ENCODE data around the gene ARF1. TPM values are rescaled to one million over a fixed set of nuclear protein-coding genes. Genes with fewer than 3 reads are reported as not detected.
"Not testable (repeated sequence)": the region's sequence is repeated elsewhere in the genome, so short reads cannot be mapped to it uniquely, and the experiment has no call there.

ARF1 gene
- total RNA-seq, 1 donor from 2014 or later, result 213 TPM

DNA sequence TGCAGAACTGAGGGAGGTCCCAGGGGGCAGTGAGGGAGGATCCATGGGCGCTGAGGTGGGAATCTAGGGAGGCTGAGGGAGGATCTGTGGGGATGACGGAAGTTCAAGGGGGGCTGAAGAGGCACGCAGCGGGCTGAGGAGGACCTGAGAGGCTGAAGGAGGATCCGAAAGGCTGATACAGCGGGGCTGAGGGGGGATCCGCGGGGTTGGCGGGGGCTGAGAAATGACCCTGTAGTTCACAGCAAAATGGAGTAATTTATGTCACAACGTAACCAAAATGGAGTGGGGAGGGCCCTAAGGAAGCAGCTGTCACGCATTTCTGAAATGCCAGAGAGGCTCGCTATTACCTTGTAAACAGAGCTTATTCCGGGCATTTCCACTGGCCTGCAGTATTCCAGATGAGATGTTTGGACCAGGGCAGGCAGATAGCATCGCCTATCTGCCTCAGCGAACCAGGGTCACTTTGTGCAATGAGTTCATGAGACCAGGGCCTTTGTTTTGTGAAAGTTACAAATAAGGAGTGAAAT is 27.5 kb downstream of the ARF1 start:
- Mint-ChIP-seq H3K9me3 (no peaks in the 10 kb centered on the region), H3K27me3 (no peaks in the 10 kb centered on the region)
- POLR2A ChIA-PET, result interaction anchor here (0.7 to 2.8 kb wide), 8 partner anchors 11 to 377 kb away, joined by 3 to 47 read pairs (median 8); partner anchors contain the start of genes ARF1, GUK1, IBA57 and RNF187

GRCh38 chr1:228110556-228110955 is 28.0 kb downstream of the ARF1 start:
- Mint-ChIP-seq H3K27ac (no peak overlapping the region), H3K36me3 (ENCODE audit: low read depth) (peaks cover 20% of the 10 kb centered on the region), H3K9me3 (no peaks in the 10 kb centered on the region), H3K27me3 (no peaks in the 10 kb centered on the region), H3K4me1 (peaks cover 21% of the 10 kb centered on the region), H3K4me3 (no peak overlapping the region)
- intact Hi-C loops (cut with micrococcal nuclease), result no loop called here
- CTCF ChIA-PET, result no interaction called here
- DNase-seq (no peak), ATAC-seq (ENCODE audit: low read depth) (no peak)
- TF ChIP-seq CTCF (IDR thresholded peaks at IDR 0.05), result no peak
- POLR2A ChIA-PET, result interaction anchor here (0.7 to 2.6 kb wide), 4 partner anchors 20 to 348 kb away, joined by 3 to 47 read pairs (median 14); partner anchors contain the start of gene IBA57

More for the DNA sequence above, 27.5 kb downstream of the ARF1 start:
- DNase-seq (no peak), ATAC-seq (ENCODE audit: low read depth) (no peak)
- Mint-ChIP-seq H3K27ac (peak overlapping the region; percentile 93), H3K4me1 (peaks cover 21% of the 10 kb centered on the region), H3K36me3 (ENCODE audit: low read depth) (peaks cover 20% of the 10 kb centered on the region), H3K4me3 (peak overlapping the region; percentile 92)
- intact Hi-C loops (cut with micrococcal nuclease), result loop anchor here (1.0 to 10.0 kb wide), 10 partner anchors 28 to 565 kb away; partner anchors contain the start of genes ARF1, GUK1, IBA57 and RNF187
- no peak for TF ChIP-seq CTCF (IDR thresholded peaks at IDR 0.05)
- CTCF ChIA-PET, result interaction anchor here (0.9 kb wide), 1 partner anchor 56 kb away, joined by 3 read pairs; no protein-coding TSS in a partner anchor

DNA sequence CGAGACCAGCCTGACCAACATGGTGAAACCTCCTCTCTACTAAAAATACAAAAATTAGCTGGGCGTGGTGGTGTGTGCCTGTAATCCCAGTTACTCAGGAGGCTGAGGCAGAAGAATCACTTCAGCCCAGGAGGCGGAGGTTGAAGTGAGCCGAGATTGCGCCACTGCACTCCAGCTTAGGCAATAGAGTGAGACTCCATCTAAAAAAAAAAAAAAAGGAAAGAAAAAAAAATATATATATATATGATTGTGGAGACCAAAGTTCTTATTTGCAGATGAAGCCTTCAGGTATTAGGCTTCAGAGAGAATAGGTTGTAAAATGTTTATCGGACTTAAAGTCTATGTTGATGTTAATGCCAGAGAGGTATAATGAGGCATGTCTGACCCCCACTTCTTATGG is 28.8 kb downstream of the ARF1 start:
- DNase-seq; ATAC-seq (ENCODE audit: low read depth); H3K9me3 Mint-ChIP-seq; CTCF ChIA-PET; H3K27ac Mint-ChIP-seq; H3K4me3 Mint-ChIP-seq; H3K27me3 Mint-ChIP-seq; intact Hi-C loops (cut with micrococcal nuclease): not testable (repeated sequence)
- Mint-ChIP-seq H3K4me1 (peaks cover 21% of the 10 kb centered on the region), H3K36me3 (ENCODE audit: low read depth) (peaks cover 16% of the 10 kb centered on the region)
- POLR2A ChIA-PET, result interaction anchor here (0.5 to 2.6 kb wide), 4 partner anchors 27 to 66 kb away, joined by 3 to 47 read pairs (median 16); partner anchors contain the start of genes ARF1 and IBA57

DNA sequence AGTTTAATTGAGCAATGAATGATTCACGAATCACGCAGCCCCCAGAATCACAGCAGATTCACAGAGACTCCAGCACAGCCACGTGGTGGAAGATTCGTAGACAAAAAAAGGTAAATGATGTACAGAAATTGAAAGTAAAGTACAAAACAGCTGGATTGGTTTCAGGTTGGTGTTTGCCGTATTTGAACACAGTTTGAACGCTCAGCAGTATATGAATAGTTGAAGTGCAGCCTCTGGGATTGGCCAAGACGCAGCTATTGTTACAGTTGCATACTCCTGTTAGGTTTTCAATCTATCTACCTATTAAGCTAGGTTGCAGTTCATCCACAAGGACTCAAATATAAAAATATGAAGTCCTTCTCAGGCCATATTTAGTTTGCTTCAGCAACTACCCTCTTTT is 29.7 kb downstream of the ARF1 start:
- H3K36me3 Mint-ChIP-seq (ENCODE audit: low read depth), result peaks cover 9% of the 10 kb centered on the region
- peaks cover 21% of the 10 kb centered on the region for H3K4me1 Mint-ChIP-seq
- H3K27ac Mint-ChIP-seq, result no peak overlapping the region
- ATAC-seq (ENCODE audit: low read depth) (no peak), DNase-seq (no peak)
- POLR2A ChIA-PET, result interaction anchor here (0.6 to 0.7 kb wide), 2 partner anchors 10 to 376 kb away, joined by 3 read pairs; no protein-coding TSS in a partner anchor
- CTCF ChIA-PET, result no interaction called here
- no peak for TF ChIP-seq CTCF (IDR thresholded peaks at IDR 0.05)
- intact Hi-C loops (cut with micrococcal nuclease), result no loop called here
- no peaks in the 10 kb centered on the region for H3K27me3 Mint-ChIP-seq
- no peak overlapping the region for H3K4me3 Mint-ChIP-seq
- H3K9me3 Mint-ChIP-seq, result no peaks in the 10 kb centered on the region

- Mint-ChIP-seq H3K27me3 (no peaks in the 10 kb centered on the region), H3K4me3 (no peak overlapping the region)
Measured at GRCh38 chr1:228112617-228113016, 30.1 kb downstream of the ARF1 start.

More at GRCh38 chr1:228112617-228113016, 30.1 kb downstream of the ARF1 start:
- no peak for ATAC-seq (ENCODE audit: low read depth)
- Mint-ChIP-seq H3K9me3 (no peaks in the 10 kb centered on the region), H3K27ac (no peak overlapping the region), H3K36me3 (ENCODE audit: low read depth) (peaks cover 7% of the 10 kb centered on the region), H3K4me1 (peaks cover 21% of the 10 kb centered on the region)
- no peak for DNase-seq
- CTCF ChIA-PET, result no interaction called here
- intact Hi-C loops (cut with micrococcal nuclease), result no loop called here
- TF ChIP-seq CTCF (IDR thresholded peaks at IDR 0.05), result no peak
- POLR2A ChIA-PET, result interaction anchor here (0.7 kb wide), 1 partner anchor 9 kb away, joined by 3 read pairs; no protein-coding TSS in a partner anchor

Data from activated B cell treated with CpG ODN at 0.5 μM for 24 hours (primary cell).